GM12865 (cell line): ENCODE data around the gene GPR143.

ENCODE experiments used
- DNase-seq: peaks from one replicate; pipeline ENCODE4 v3.0.0; 2010; ENCODE audit warnings: low read depth
- H3K4me3 ChIP-seq: 2 replicates; pipeline ENCODE4 v1.5.1; 2011; ENCODE audit warnings: mild to moderate bottlenecking, low read depth, low read length, control low read depth
- TF ChIP-seq, protein P1 (sequence below): IDR thresholded peaks from 2 replicates; pipeline ENCODE4 v1.5.1; 2011; ENCODE audit warnings: low read length, control low read depth, low read depth, inconsistent platforms; ENCODE audit not compliant: insufficient read depth; ENCODE audit errors: missing control alignments

GPR143 gene

GRCh38 chrX:9747644-9748043, 18.0 kb downstream of the GPR143 start:
- DNase-seq, result no peak
- TF ChIP-seq, protein P1, sequence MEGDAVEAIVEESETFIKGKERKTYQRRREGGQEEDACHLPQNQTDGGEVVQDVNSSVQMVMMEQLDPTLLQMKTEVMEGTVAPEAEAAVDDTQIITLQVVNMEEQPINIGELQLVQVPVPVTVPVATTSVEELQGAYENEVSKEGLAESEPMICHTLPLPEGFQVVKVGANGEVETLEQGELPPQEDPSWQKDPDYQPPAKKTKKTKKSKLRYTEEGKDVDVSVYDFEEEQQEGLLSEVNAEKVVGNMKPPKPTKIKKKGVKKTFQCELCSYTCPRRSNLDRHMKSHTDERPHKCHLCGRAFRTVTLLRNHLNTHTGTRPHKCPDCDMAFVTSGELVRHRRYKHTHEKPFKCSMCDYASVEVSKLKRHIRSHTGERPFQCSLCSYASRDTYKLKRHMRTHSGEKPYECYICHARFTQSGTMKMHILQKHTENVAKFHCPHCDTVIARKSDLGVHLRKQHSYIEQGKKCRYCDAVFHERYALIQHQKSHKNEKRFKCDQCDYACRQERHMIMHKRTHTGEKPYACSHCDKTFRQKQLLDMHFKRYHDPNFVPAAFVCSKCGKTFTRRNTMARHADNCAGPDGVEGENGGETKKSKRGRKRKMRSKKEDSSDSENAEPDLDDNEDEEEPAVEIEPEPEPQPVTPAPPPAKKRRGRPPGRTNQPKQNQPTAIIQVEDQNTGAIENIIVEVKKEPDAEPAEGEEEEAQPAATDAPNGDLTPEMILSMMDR, result no peak
- no peak overlapping the region for H3K4me3 ChIP-seq

DNA sequence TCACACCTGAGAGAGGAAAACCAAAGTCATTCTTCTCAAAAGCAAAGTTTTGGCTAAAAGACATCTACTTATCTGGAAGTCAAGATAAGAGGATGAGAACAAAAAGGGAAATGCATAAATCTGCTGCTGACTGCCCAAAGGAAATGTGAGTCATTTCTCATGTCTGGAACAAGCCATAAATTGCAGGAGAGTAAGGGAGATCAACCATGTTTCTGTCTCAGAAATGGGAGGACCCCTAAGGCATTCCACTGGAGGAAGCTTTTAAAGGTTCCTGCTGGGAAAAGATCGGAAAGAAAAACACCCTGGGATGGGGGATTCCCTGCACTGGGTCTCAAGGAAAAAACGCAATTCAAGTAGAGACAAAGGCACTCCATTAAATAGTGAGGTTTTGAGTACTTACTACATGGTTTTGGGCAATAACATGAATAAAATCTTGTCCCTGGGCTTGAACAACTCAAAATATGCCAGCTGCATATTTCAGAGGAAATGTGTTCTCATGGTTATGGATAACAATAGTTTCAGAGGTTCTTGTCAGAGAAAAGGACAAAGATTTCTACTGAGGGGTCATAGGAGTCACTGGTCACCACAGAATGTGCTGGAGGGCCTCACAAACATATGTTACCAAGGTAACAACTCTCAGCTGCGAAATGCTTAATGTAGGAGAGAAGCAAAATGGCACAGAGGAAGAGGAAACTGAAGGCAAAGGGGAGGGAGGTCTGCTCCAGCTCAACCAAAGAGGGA, 19.3 kb downstream of the GPR143 start:
- no peak for DNase-seq
- no peak overlapping the region for H3K4me3 ChIP-seq
- TF ChIP-seq, protein P1, result no peak

- DNase-seq, result no peak
- TF ChIP-seq, protein P1, result no peak
- H3K4me3 ChIP-seq, result no peak overlapping the region
Observed at GRCh38 chrX:9745417-9746115, 20.1 kb downstream of the GPR143 start.

DNA sequence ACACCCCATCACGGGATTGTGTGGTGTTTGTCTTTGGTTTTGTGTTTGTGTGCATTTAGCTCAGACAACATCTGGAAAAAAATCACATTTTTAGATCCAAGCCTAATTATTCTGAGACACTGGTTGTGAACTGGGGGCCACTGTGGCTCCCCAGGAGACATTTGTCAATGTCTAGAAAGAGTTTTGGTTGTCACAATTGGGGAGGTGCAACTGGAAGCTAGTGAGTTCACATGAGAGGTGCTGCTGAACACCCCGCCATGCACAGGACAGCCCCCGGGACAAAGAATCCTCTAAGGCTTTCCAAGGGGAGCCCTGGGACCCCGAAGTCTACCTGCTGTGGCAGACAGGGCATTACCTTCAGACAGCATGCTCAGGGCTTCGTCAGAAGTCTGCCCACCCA, 26.5 kb downstream of the GPR143 start:
- no peak for DNase-seq
- H3K4me3 ChIP-seq, result no peak overlapping the region
- TF ChIP-seq, protein P1, result no peak

- H3K4me3 ChIP-seq, result no peak overlapping the region
- TF ChIP-seq, protein P1, result no peak
- DNase-seq, result no peak
Observed at GRCh38 chrX:9738151-9738550, 27.5 kb downstream of the GPR143 start.

GRCh38 chrX:9737363-9737762, 28.3 kb downstream of the GPR143 start:
- no peak for DNase-seq
- H3K4me3 ChIP-seq, result no peak overlapping the region
- TF ChIP-seq, protein P1, result no peak
